Measurements from ENCODE around the gene ZNRF2.
A peak's percentile ranks its signal among the peaks of the same experiment; 100 is the strongest.

The ZNRF2 gene

GRCh38 chr7:30284298-30285066, at the start of gene ZNRF2:
Gene ZNRF2 (plus strand): TSS chr7:30284597. CDS start chr7:30285358, 761 bp downstream.
- peak; percentile 98 for DNase-seq

- peak; percentile 95 for DNase-seq
Measured at GRCh38 chr7:30237271-30237695, 47.1 kb upstream of the ZNRF2 start.

- DNase-seq: peak; percentile 93
Measured at GRCh38 chr7:30238721-30239441, 45.5 kb upstream of the ZNRF2 start.

DNA sequence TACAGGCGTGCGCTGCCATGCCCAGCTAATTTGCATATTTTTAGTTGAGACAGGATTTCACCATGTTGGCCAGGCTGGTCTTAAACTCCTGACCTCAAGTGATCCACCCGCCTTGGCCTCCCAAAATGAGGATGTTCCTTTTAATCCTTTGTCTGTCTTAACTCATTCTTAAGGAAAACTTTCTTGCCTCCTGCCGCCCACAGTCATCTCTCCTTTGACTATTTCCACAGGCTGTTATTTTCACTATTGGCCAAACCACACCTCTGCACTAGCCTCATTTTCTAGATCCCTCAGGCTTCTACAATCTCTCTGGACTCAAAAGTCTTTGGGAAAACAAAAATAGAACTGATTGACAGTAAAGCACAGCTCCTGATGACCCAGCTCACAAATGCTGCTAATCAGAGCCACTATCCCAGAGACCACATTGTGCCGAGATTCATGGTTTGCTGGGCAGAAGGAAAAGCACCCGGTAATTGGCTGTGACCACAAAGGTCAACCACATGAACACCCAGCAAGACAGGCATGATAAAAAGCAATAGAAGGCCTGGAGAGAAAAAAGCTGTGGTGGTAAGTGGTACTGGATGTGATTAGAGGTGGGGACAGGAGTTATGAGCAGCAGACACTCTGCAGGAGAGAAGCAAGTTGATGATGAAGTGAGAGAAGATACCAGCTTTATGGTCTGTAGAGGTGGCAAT, 44.1 kb upstream of the ZNRF2 start:
- DNase-seq: peak; percentile 71

DNA sequence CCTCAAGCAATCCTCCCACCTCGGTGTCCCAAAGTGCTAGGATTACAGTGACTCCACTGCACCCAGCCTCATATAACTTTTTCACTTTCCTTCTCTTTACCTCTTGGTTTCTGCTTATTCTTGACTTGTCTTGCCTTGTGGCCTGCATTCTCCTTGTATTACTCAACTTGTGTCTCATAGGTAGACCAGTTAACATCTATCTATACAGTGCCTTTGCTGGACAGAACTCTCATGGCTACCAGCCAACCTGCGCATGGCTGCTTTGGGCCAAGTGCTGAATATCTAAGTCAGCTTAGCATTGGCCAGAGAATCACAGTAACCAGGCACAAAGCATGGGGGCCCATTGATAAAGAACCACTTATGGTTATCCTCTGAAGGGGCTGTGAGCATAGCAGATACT, 42.6 kb upstream of the ZNRF2 start:
- no peak for DNase-seq

- DNase-seq: no peak
Measured at GRCh38 chr7:30244340-30244739, 40.1 kb upstream of the ZNRF2 start.

- DNase-seq: no peak
Measured at GRCh38 chr7:30245913-30246312, 38.5 kb upstream of the ZNRF2 start.

DNA sequence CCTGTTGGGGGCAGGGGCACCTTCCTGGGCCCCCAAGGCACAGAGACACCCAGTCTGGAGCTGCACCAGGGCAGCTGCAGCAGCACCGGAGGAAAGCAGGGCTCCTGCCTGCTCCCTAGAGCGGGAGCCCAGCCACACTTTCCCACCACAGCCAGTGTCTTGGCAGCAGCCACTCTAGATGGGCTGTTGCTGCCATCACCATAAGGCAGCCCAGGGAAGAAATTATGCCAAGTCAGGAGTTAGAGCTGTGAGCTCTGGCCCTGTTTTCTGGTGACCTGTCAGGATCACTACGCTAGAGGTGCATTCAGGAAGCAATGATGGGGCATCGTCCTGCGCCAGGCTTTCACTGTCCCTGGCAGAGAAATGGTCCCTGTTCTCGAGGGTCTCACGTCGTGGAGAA, 38.0 kb upstream of the ZNRF2 start:
- DNase-seq: no peak

DNA sequence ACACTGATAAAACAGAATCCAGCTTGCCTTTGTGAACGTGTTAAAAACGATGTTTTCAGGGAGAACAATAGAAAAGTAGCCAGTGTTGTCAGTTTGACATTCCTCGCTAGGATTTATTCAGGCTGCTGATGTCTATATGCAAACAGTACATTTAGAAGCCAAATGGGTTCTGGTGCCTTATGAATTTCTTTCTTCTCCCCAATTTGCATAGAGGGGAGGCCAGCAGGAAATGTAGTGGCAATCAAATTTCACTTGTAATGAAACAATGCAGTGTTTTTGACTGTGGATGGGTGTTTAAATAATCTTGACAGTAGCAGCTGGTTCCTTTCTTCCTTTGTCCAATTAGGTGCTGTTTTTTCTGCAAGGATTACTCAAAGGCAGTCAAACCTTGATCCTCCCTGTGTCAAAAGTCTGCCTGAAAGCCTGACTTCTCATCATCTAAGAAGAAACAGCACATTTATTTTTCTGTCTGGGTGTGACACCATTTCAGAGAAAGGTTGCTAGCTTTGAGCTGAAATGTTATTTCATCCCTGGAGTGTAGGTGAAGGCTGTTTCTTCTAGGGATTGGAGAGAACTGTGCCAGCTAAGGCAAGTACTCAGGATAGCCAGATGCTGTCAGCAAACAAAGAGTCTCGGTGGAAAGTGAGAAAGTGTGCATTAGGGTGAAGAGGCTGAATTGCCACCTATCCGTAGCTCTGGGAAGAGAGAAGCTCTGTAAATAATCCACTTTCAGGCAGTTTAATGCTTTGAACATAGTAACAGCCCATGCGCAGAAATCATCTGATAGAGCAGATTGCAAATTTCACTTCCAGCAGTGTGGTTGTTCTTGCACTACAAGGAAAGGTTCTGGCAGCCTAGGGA, 36.6 kb upstream of the ZNRF2 start:
- no peak for DNase-seq

DNA sequence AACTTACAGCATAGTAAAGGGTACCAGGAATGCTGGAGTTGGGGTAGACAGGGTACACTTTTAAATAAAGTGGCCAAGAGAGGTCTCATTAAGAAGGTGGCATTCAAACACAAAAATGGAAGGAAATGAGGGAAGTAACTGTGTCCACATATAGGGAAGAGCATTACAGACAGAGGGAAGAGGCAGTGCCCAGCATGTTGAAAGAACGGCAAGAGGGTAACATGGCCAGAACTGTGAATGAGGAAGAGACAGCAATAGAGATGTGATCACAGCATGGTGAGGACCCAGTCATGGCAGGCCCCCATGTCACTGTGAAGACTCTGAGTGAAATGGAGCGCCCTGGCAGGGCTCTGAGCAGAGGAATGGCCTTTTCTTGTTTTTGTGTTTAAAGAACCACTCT, 35.1 kb upstream of the ZNRF2 start:
- DNase-seq: peak; percentile 69

- DNase-seq: no peak
Measured at GRCh38 chr7:30249986-30250774, 34.2 kb upstream of the ZNRF2 start.

DNA sequence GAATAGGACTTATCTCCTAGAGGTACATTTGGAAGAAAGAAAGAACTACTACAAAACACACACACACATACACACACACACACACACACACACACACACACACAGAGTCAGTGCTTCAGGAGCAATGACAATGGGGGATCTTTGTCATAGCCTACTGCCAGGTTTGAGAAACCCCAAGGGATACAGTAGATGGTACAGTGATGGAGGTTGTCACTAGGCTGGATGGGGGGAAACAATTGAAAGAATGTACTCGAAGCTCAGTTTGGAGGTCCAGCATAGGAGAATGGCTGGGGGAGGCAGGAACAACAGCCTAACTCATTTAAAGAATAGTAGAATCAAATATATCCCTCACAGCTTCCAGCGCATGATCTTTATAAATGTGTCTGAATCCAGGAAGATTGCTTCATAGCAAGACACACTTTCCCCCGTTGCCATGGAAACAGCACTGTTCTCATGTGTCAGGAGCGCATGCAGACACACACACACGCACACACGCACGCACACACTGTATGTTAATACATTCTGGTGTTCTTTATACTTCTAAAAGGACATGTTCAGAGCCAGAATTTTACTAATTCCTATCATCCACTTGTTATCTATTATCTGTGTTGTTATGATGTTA, 32.6 kb upstream of the ZNRF2 start:
- DNase-seq: no peak

- peak; percentile 40 for DNase-seq
Measured at GRCh38 chr7:30252885-30253795, 31.3 kb upstream of the ZNRF2 start.

GRCh38 chr7:30253796-30254165, 30.6 kb upstream of the ZNRF2 start:
- DNase-seq: no peak

- DNase-seq: no peak
Measured at GRCh38 chr7:30254248-30254647, 30.1 kb upstream of the ZNRF2 start.

GRCh38 chr7:30254717-30255063, 29.7 kb upstream of the ZNRF2 start:
- no peak for DNase-seq

- DNase-seq: no peak
Measured at GRCh38 chr7:30255064-30255769, 29.2 kb upstream of the ZNRF2 start.

DNA sequence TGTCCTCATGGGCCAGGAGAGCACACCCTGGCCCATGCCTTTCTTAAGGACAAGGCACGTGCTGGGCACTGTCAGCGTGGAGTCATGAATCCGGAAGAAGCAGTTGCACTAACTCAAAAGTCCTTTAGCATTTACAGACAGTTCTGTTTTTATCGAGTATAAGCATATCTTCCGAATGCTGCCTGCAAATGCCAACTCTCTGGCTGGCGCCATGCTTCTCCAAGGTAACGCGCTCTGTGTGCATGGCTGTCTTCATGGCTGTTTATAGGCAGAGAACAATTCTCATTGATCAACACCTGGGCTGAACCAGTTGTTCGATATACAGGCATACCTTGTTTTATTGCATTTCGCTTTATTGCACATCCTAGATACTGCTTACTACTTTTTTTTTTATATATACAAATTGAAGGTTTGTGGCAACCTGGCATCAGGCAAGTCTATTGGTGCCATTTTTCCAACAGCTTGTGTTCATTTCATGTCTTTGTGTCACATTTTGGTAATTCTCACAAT, 28.0 kb upstream of the ZNRF2 start:
- DNase-seq: no peak

DNA sequence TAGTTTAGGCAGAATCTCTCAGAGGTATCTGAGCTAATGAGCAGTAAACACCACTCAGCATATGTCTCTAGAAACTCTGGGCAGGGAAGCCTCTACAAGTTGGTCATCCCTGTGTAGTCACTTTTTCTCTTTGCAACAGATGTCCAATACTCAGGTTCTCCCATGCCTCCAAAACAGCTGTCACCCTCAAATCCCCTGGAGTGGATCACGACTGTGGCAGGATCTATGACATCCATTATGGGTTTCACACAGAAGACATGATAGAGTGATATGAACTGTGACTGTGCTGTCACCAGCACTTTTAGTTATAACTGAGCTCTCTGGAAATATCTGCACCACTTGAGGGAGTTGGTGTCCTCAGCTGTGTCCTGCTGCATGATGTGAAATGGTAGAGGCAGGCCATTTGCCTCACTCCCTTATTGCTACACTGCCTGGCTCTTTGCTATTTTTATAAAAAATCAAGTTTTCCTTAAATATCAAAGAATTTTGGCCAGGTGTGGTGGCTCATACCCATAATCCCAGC, 24.1 kb upstream of the ZNRF2 start:
- no peak for DNase-seq

Measured in suppressor macrophage treated with lipopolysaccharide for 4 hours (primary cell).